HL-60/S4 treated with phorbol 12-myristate 13-acetate at 8.2 ng/mL for 4 days and 3 days (cell line): ENCODE measurements around the gene TMPRSS13.

Experiments
- in situ Hi-C: fragments of 300-500 bp; cut with MboI; formaldehyde crosslinking; loops from 2 replicates; pipeline ENCODE4 v1.15.0; 2022; ENCODE audit warnings: low sequenced_read_pairs

The TMPRSS13 gene

DNA sequence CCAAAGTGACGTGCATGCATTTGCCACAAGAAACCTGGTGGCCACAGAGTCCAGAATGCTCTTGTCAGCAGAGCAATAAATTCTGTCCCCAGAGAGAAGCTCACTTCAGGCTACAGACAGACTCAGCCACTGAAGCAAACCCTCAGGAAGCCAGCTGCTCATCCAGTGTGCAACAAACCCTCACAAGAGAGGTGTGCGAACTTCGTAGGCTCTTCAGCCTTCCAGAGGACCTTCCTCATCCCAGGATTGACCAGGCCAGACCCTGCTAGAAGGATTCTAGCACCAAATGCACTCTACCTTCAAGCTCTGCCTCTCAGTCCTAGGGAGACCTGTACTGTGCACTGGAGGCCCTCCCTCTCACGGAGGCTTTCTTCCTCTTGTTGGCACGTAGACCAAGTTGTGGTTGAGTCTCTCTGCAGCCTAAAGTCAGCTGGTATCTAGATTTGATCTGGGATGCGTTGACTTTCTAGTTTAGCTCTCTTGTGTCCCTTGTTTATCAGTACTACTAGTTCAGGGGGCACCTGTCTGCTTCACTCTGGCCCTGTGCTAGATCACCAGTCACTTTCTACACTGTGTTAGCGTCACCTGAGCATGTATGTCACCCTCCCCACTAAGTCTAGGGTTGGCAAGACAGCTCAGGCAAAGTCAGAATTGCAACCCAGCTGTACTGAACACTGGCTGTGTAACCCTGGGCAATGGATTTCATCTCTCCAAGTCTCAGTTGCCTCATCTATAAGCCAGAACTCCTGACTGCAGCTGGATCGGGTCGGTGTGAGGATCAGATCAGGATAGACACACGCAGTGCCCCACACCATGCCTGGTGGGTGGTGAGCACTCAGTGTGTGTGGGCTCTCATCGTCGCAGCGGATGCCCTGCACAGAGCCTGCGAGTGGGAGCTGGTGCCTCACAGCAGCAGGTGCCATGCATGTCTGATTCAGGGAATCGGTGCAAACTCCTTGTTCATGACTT lies 22.1 kb upstream of the TMPRSS13 start:
- in situ Hi-C loops = no loop called here

DNA sequence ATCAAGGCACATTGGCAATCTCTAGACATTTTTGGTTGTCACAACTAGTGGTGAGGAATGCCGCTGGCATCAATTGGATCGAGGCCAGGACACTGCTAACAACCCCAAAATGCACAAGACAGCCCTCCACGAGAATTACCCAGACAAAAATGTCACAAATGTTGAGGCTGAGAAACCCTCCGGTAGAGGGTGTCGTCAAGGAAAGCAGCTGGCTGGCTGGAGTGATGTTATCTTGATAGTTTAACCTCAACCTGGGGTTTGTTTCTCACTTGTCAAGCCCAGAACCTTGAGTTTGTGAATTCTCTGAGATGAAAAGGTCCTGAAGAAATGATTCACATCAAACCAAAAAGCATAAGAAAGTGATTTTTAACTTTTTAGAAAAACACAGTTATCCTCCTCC lies 21.1 kb upstream of the TMPRSS13 start:
- in situ Hi-C loops = no loop called here

DNA sequence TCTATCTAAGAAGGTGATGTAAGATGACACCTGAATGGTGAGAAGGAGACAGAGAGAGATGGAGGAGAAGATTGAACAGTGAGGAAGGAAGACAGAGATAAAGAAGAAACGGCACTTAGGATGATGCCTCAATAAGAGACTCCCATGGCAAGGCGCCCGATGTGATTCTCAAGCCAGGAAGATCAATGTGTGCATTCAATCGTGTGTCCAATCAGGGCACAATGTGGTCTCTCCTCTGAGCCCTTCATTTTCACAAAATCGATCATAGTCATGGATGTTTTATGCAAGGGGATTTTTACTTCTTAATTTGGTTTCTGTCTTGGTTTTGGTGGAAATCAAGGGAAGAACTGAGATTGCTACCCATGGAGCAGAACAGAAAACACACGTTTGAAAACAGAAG lies 19.9 kb upstream of the TMPRSS13 start:
- in situ Hi-C loops = loop anchor here (5.0 to 10.0 kb wide), 2 partner anchors 107 to 124 kb away; partner anchors contain the start of gene FXYD2

DNA sequence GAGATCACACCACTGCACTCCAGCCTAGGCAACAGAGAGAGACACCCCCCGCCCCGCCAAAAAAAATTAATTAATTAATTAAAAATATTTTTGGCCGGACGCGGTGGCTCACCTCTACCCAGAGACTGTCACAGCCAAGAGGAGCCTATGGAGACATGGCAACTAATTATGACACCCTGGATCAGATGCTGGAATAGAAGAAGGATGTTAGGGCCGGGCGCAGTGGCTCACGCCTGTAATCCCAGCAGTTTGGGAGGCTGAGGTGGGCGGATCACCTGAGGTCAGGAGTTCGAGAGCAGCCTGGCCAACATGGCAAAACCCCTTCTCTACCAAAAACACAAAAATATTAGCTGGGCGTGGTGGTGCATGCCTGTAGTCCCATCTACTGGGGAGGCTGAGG lies 19.3 kb upstream of the TMPRSS13 start:
- in situ Hi-C loops = loop anchor here (5.0 to 10.0 kb wide), 2 partner anchors 106 to 124 kb away; partner anchors contain the start of gene FXYD2

DNA sequence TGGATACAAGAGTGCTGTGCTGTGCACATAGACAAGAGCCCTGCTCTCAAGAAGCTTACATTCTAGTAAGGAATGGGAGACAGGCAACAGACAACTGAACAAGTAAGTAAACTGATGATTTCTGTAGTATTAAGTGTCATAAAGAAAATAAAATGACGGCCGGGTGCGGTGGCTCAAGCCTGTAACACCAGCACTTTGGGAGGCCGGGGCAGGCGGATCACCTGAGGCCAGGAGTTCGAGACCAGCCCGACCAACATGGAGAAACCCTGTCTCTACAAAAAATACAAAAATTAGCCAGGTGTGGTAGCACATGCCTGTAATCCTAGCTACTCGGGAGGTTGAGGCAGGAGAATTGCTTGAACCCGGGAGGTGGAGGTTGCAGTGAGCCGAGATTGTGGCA lies 18.5 kb upstream of the TMPRSS13 start:
- in situ Hi-C loops = loop anchor here (5.0 to 10.0 kb wide), 2 partner anchors 105 to 123 kb away; partner anchors contain the start of gene FXYD2

DNA sequence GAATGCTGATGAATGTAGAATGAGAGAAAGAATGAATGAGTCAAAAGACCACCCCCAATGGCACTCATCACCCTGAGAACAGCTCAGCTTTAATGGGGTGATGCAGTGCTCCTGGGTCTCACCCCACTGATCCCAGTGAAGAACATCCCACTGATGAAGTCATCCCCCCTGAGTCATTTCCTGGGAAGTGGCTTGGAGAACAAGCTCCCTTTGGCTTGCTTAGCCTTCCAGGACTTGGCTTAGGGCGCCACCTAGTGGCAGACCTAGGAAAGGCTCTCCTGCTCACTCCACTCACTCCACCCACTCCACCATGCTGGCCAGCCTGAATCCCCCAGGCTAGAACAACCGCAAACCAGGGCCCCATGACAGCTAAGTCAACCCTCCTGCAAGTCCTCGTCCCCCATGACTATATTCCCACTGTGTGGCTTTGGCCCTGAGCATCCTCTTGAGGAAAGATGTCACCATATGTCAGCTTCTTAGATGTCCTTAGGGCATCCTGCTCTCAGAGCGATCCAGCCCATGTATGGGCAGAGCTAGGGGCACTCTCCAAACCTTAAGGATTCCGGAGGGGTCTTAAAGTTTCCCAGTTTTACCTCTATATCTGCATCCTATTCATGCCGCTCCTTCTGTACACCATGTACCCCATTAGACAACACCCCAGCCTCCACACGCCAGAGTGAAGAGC lies 17.8 kb upstream of the TMPRSS13 start:
- in situ Hi-C loops = loop anchor here (5.0 to 10.0 kb wide), 2 partner anchors 105 to 122 kb away; partner anchors contain the start of gene FXYD2

DNA sequence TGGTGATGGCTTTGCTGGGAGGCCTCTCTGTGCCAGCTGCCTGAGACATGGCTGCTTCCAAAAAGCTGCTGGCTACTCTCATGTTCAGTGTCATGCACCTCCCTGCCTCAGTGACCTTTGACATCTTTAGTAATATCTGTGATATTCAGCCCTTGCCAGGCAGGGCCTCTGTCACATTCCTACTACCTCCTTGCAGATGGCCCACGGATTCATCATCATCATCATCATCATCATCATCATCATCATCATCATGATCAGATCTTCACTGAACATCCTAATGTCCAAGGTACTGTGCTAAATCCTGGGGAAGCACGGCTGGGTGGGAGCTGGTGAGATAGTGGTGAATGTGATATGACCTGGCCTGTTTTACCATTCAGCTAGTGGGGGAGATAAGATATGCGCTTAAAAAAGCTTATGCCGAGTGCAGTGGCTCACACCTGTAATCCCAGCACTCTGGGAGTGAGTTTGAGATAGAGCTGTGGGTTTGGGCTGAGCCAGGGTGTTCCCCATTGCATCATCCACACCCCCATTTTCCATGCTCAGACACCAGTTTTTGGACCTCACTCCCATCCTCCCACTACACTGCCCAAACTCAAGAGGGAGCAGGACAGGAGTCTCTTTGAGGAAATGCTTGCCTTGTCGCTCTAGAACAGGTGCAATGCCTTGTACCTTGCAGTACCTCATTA lies 17.1 kb upstream of the TMPRSS13 start:
- in situ Hi-C loops = loop anchor here (5.0 to 10.0 kb wide), 2 partner anchors 104 to 121 kb away; partner anchors contain the start of gene FXYD2

DNA sequence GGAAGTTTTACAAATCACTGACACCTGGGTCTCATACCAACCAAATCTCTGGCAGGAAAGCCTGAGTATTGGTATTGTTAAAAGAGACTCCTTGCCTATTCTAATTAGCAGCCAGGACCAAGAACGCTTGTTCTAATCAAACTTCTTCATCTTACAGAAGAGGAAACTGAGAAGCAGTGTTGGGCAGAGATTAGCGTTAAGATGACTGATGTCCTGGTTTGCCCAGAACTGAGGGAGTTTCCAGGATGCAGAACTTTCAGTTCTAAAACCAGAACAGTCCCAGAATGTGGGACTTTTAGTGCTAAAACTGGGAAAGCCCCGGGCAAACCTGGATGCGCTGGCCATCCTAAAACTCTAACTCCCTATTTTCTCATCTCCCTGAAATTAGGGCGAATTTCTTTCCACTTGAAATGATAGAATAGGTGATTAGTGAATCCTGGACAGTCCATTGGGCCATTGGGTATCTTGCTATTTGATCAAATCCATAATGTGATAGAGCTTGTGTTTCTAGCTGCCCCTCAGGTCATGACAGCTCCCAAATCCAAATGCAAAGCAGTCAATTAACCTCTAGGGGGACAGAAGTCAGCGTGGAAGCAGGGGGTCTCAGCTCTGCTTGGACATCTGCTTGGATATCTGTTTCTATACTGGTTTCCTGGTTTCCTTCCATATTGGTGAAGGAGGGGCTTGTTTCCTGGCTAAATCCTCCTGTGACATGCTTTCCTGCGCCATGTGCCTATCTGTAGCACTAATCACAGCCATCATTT lies 16.0 kb upstream of the TMPRSS13 start:
- in situ Hi-C loops = loop anchor here (5.0 to 10.0 kb wide), 2 partner anchors 103 to 120 kb away; partner anchors contain the start of gene FXYD2

DNA sequence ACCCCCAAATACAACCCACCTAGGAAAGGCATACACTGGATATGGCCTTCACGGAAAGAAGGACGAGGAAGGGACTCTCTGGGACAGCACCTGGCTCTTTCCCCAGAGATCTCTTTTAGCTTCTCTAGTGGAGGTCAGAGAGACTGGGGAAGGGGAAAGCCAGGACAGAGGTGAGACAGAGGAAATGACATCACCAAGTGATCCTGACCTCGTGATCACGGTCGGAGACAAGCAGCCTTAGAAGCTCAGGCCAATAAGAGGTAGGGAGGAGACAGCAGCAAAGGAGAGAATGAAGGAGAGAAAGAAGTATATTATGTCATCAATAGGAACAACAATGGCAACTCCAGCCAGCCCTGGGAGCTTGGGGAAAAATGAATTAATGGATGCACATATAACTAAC lies 15.4 kb upstream of the TMPRSS13 start:
- in situ Hi-C loops = loop anchor here (10.0 kb wide), 1 partner anchor 120 kb away; the partner anchor contains the start of gene FXYD2

DNA sequence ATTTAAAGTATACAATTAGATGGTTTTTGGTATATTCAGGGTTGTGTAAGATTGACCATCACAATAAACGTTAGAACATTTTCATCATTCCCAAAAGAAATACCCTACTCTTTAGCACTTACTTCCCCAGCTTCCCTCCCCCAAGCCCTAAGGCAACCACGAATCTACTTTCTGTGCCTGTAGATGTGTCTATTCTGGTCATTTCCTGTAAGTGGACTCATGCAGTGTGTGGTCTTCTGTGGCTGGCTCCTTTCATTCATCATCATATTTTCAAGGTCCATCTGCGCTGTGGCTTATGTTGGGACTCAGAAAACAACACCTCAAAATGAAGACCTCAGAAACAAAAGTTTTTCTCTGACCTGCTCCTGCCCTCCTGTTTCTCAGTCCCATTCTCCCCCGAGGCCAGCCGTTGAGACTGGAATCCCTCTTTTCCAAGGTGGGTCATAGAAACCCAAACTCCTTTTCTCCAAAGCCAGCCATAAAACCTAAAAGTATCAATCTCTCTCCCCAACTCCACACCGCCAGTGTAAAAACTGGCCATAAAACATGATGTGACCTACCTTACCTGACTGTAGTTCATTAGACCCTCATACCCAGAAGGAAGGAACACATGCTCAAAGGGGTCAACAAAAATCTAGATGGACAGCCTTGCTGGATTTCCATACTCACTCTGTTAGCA lies 12.9 kb upstream of the TMPRSS13 start:
- in situ Hi-C loops = loop anchor here (10.0 kb wide), 1 partner anchor 117 kb away; the partner anchor contains the start of gene FXYD2

DNA sequence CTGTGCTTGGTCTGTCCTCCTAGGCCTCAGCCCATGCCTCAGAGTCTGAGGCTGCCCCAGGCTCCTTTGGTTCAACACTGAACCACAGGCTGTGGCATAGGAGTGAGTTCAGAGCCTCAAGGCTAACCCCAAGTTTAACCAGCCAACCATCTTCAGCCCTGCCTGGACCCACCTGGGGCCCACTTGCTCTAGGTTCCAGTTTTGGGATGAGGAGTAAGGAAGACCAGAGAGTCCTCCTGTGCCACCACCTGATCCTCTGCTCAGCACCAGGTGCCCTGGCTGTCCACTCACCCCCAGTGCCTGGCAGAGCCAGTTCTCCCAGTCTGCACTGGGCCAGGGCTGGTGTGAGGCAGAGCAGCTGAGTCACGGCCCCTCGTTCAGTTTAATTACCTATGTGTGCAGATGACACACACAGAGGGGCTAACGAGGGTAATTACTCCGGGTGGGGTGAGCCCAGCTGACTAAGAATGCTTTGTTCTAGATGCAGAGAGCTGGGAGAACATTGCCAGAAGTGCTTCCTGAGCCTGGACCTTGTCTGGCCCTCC lies 12.0 kb upstream of the TMPRSS13 start:
- in situ Hi-C loops = loop anchor here (10.0 kb wide), 1 partner anchor 116 kb away; the partner anchor contains the start of gene FXYD2

DNA sequence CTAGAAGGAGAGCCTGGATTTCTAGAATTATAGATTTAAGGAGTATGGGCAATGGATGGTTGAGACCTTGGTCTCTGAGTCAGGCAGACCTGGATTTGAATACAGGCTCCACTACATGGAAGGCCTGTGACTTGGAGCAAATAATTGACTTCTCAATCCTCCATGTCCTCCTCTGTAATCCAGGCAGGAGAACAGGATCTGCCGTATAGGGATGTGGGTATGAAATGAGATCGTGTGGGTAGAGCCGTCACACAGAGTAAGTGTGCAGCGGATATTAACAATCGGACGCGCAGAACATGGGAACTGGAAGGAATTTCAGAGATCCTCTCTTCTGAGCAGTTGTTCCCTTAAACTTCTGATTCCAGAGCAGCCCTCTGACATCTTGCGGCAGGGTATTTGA lies 11.5 kb upstream of the TMPRSS13 start:
- in situ Hi-C loops = loop anchor here (10.0 kb wide), 1 partner anchor 116 kb away; the partner anchor contains the start of gene FXYD2

DNA sequence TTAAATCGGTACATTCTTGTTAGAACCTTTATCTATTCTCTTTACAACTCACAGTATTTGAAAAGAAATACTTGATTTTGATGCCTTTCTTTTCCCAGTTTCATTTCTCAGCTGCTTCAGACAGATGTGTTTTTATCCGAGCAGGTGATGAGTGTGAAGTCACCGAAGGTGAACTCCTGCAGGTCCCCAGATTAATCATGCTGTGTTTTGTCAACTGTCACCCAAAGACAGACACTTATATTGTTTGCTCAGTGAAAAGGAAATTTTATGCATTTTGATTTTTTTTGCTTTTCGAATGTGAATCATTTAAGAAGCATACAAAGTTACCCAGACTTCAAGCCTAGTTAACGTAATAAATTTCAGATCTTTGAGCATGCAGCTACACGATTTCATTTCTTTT lies 7.8 kb upstream of the TMPRSS13 start:
- in situ Hi-C loops = no loop called here

DNA sequence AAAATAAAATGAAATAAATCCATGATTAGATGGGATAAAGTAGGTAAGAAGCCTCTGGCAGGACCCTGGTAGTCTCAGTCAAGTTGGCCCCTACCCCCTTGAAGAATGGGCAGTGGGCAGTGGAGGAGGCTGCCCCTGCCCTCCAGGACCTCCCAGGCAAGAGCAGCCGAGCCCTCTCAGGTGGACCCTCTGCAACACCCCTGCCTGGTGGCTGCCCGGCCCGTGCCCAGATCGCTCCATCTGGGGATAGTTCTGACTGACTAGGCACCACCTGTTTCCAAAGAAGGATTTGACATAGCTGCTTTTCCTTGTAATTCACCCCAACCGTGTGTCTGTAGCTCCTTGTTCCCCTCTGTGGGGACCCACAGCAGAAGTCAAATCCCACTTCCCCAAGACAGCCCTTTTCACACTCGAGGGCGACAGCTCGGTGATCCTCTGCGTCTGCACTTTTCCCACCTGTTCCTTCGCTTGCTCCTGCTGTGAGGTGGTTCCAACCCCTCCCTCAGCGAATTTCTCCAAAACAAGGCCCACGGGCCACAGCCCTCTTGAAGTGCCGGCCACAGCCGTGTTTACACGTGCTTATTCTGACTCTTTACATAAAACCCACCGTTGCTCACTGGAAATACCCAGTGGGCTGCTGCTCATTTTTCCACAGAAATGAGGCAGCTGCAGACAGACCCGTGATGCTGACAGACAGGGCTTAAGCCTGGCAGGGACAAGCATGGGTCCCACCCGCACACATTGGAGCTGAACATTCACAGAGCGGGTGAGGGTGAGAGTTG lies 5.5 kb upstream of the TMPRSS13 start:
- in situ Hi-C loops = no loop called here

DNA sequence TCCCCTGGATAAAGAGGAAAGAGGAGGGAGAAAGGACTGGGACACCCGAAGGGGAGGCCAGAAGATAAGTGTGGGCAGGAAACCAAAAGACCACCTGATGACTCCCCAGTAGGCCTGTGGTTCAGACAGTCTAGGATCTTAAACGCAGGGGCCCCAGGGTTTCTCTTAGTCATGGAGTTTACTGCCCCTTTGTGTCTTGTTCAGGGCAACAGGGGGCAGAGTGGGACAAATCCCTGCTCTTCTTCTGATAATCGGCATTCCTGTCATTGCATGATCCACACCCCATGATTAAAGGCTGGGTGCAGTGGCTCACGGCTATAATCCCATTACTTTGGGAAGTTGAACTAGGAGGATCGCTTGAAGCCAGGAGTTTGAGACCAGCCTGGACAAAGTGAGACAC lies 4.7 kb upstream of the TMPRSS13 start:
- in situ Hi-C loops = no loop called here

DNA sequence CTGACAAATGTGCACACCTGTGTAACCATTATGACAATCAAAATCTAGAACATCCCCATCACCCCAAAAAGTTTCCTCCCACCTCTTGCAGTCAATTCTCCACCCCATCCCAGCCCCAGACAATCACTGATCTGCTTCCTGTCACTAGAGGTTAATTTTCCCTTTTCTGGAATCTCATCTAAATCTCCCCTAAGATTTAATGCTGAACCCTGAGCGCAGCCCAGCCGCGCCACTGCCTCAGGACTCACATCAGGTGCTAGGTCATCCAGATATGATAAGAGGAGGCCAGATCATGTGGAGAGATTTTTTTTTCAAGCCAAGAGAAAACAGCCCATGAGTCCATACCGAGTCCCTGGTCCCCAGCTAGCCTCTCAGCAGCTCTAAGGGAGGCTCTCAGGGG lies 4.3 kb upstream of the TMPRSS13 start:
- in situ Hi-C loops = no loop called here

DNA sequence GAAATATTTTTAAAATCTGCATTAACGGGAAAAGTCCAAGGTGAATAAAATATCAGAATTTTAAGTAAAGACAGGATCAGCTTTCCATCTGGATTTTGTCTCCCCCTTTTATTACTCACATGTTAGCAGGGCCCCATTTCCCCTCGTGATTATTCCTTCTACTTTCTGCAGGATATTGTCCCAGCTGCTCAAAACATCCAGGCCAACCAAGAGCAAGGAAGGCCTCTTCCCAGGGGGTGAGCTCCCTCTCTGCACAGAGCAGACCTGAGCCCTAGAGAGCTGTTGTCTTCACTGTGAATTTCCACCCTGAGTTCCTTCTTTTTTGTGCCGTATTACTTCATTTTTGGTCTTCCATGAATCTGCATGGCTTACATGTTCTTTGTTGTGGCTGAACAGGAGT lies 3.7 kb upstream of the TMPRSS13 start:
- in situ Hi-C loops = no loop called here

DNA sequence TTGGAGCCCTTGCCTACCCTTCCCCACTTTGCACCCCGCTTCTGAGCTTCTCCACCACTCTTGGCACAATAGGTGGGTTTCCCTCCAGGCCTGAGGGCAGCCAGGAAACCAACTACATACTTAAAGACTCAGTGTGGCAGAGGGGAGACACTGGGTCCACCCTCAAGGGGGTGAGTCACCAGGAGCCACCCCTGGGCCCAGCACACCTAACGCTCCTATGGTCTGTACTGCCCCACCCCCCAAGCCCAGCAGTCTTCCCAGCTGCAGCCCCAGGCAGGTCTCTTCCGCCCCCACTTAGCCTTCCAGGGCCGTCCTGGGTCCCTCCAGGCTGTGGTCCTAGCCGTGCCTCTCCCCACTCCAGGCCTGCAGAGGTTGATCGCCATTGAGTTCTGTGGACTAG lies 3.2 kb upstream of the TMPRSS13 start:
- in situ Hi-C loops = no loop called here
